NCI-H128 (cell line): ENCODE results near the gene ABCD1.

Source experiments
- DNase-seq: peaks from one replicate; lab custom pipeline; 2025; ENCODE audit not compliant: unreplicated experiment; lab: John Stamatoyannopoulos, UW

Gene ABCD1

DNA sequence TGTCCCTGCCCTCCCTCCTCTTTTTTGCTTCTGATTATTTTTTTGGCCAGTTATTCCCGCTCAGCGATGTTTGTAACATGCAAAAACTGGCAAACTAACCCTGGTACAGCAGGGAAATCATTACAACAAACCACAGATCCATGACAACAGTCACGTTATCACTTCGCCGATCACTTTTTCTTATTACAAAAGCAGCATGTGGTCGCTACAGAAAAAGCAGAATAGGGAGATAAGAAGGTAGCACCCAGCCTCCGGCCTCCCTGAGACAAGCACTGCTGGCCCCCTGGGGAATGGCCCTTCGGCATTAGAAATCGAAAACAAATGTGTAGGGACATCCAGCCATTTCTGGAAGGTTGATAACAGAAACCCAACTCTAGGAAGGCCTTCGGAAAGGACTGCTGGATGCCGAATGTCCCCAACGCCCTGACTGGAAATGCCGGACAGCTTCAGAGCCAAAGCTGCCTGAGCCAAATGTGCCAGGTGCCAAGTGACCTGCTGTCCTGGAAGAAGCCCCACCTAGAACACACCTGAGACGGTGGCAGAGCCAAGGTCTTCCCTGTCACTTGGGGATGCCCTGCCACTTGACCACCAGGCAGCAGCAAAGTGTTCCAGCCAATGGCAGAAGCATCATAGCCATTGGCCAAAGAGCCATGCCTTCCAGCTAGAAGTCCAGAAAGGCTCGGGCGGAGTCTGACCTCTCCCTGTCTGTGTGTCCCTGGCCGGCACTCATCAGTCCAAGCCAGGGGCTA, 66.6 kb downstream of the ABCD1 start:
- no peak for DNase-seq

GRCh38 chrX:153792368-153792767, 67.7 kb downstream of the ABCD1 start:
- DNase-seq = no peak

GRCh38 chrX:153793291-153793690, 68.6 kb downstream of the ABCD1 start:
- DNase-seq = no peak
